OCI-LY1 (cell line): Measurements from ENCODE around the gene POLE.

Experiments used
- CTCF ChIP-seq: fragments of 200-600 bp; sonication (generic), shearing (Covaris generic); IDR thresholded peaks from 2 replicates; pipeline ENCODE4 v1.5.1; 2017; ENCODE audit warnings: mild to moderate bottlenecking, antibody characterized with exemption, low read length, moderate library complexity, mixed read lengths
- EZH2 ChIP-seq: fragments of 200-600 bp; sonication (generic), shearing (Covaris generic); IDR thresholded peaks from 2 replicates; pipeline ENCODE4 v1.8.0; 2017; ENCODE audit warnings: borderline replicate concordance, mixed run types, mild to moderate bottlenecking, antibody characterized with exemption, low read length, moderate library complexity, mixed read lengths

- no peak for TF ChIP-seq CTCF
- TF ChIP-seq EZH2 = no peak
Measured at GRCh38 chr12:132602572-132603239, 84.4 kb downstream of the POLE start.
